ENCODE data around the gene HORMAD1. TPM values are rescaled to one million over a fixed set of nuclear protein-coding genes. Genes with fewer than 3 reads are reported as not detected.
"Not testable (repeated sequence)": the region's sequence is repeated elsewhere in the genome, so short reads cannot be mapped to it uniquely, and the experiment has no call there.

HORMAD1 gene
- total RNA-seq, 2 experiments from 2014 or later: 0.89 TPM; not detected in 1

DNA sequence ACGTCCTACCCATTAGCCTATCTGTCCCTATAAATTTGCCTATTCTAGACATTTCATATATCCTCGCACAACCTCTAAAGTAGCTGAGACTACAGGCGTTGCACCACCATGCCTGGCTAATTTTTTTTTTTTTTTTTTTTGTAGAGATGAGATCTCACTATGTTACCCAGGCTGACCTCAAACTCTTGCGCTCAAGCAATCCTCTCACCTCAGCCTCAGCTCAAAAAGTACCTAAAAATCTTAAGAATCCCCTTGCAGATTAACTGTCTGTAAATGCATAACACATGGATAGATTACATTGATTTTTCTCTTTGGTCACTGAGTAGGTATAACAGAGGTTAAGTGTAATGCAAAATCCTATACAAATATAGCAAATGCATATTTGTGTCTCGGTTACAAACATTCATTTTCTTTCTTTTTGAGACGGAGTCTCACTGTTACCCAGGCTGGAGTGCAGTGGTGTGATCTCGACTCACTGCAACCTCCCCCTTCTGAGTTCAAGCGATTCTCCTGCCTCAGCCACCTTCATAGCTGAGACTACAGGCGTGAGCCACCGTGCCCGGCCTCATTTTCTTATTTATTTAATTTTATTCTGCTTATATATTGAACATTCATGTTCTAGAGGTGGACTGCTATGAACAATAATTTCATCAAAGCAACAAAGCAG, 2.3 kb downstream of the HORMAD1 start:
- H3K4me2 ChIP-seq (ENCODE audit: low read length): no peak overlapping the region
- TF ChIP-seq CTCF (conservative IDR thresholded peaks at IDR 0.05; ENCODE audit: low read length): no peak
- no peak for TF ChIP-seq EZH2phosphoT487 (IDR thresholded peaks at IDR 0.05; ENCODE audit: borderline replicate concordance, low read depth, low read length)
- no peak overlapping the region for H3K4me3 ChIP-seq (ENCODE audit: low read depth, low read length, poor library complexity, severe bottlenecking)
- H2AFZ ChIP-seq (ENCODE audit: low read length): no peak overlapping the region
- ChIA-PET CTCF (ENCODE audit: unreplicated experiment) (no interaction called here), POLR2A (interaction anchor here (0.6 kb wide), 1 partner anchor 32 kb away, joined by 3 read pairs; no protein-coding TSS in a partner anchor)
- no peaks in the 10 kb centered on the region for H3K9me2 ChIP-seq (ENCODE audit: insufficient read depth, low read length)
- H4K20me1 ChIP-seq (ENCODE audit: insufficient read depth, low read length): no peaks in the 10 kb centered on the region
- no TSS peak for BruUV-seq (replicated peaks)
- H3K27ac ChIP-seq (ENCODE audit: low read depth, low read length, poor library complexity, severe bottlenecking): no peak overlapping the region
- intact Hi-C loops (cut with micrococcal nuclease; ENCODE audit: unreplicated experiment): no loop called here
- no peaks in the 10 kb centered on the region for H3K36me3 ChIP-seq (ENCODE audit: insufficient read depth, low read length)
- DNase-seq (ENCODE audit: low spot score): no peak
- H3K9me3 ChIP-seq (ENCODE audit: low read length): no peaks in the 10 kb centered on the region
- H3K79me2 ChIP-seq (ENCODE audit: insufficient read depth, low read depth, low read length): no peaks in the 10 kb centered on the region
- no peaks in the 10 kb centered on the region for H3K4me1 ChIP-seq (ENCODE audit: insufficient read depth, low read length, poor library complexity, severe bottlenecking)

- H3K27ac ChIP-seq (ENCODE audit: low read depth, low read length, poor library complexity, severe bottlenecking); BruUV-seq (replicated peaks); H3K9me2 ChIP-seq (ENCODE audit: insufficient read depth, low read length); POLR2A ChIA-PET; H3K4me1 ChIP-seq (ENCODE audit: insufficient read depth, low read length, poor library complexity, severe bottlenecking); H3K4me2 ChIP-seq (ENCODE audit: low read length); DNase-seq (ENCODE audit: low spot score); H3K79me2 ChIP-seq (ENCODE audit: insufficient read depth, low read depth, low read length); H4K20me1 ChIP-seq (ENCODE audit: insufficient read depth, low read length); H3K36me3 ChIP-seq (ENCODE audit: insufficient read depth, low read length); H2AFZ ChIP-seq (ENCODE audit: low read length); H3K4me3 ChIP-seq (ENCODE audit: low read depth, low read length, poor library complexity, severe bottlenecking); intact Hi-C loops (cut with micrococcal nuclease; ENCODE audit: unreplicated experiment); CTCF ChIA-PET (ENCODE audit: unreplicated experiment); H3K9me3 ChIP-seq (ENCODE audit: low read length): not testable (repeated sequence)
These were observed 11.7 kb downstream of the HORMAD1 start for GRCh38 chr1:150709031-150709430.

DNA sequence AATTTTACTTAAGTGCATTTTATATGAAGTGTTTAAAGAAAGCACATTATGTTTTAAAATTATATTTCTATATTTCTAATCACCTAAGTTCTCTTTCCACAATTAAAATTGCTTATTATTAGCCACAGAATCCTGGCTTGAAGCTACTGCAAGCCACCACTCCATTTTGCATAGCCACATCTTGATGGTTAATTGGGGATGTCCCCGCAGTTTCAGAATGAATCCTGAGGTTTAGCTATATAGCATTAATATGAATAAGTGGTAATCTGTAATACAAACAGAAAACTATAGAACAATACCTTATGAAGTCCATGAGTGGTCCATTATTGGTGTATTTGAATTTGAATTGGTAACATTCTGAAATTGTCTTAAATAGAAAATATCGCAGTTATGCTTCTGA, 12.1 kb downstream of the HORMAD1 start:
- no peaks in the 10 kb centered on the region for H3K4me1 ChIP-seq (ENCODE audit: insufficient read depth, low read length, poor library complexity, severe bottlenecking)
- no peak for DNase-seq (ENCODE audit: low spot score)
- no peaks in the 10 kb centered on the region for H3K9me3 ChIP-seq (ENCODE audit: low read length)
- TF ChIP-seq EZH2phosphoT487 (IDR thresholded peaks at IDR 0.05; ENCODE audit: borderline replicate concordance, low read depth, low read length) (no peak), CTCF (conservative IDR thresholded peaks at IDR 0.05; ENCODE audit: low read length) (no peak)
- BruUV-seq (replicated peaks): no TSS peak
- ChIA-PET CTCF (ENCODE audit: unreplicated experiment) (no interaction called here), POLR2A (no interaction called here)
- intact Hi-C loops (cut with micrococcal nuclease; ENCODE audit: unreplicated experiment): no loop called here
- H3K4me2 ChIP-seq (ENCODE audit: low read length): no peak overlapping the region
- H3K36me3 ChIP-seq (ENCODE audit: insufficient read depth, low read length): no peaks in the 10 kb centered on the region
- H3K9me2 ChIP-seq (ENCODE audit: insufficient read depth, low read length): no peaks in the 10 kb centered on the region
- no peak overlapping the region for H3K27ac ChIP-seq (ENCODE audit: low read depth, low read length, poor library complexity, severe bottlenecking)
- H4K20me1 ChIP-seq (ENCODE audit: insufficient read depth, low read length): no peaks in the 10 kb centered on the region
- H2AFZ ChIP-seq (ENCODE audit: low read length): no peak overlapping the region
- no peaks in the 10 kb centered on the region for H3K79me2 ChIP-seq (ENCODE audit: insufficient read depth, low read depth, low read length)
- no peak overlapping the region for H3K4me3 ChIP-seq (ENCODE audit: low read depth, low read length, poor library complexity, severe bottlenecking)

Measured in OCI-LY7 (cell line).